Activated CD4-positive, alpha-beta T cell treated with anti-CD3 and anti-CD28 coated beads for 24 hours (primary cell): ENCODE measurements around the gene ACYP2.
A peak's percentile ranks its signal among the peaks of the same experiment; 100 is the strongest.
"Not testable (repeated sequence)": the region's sequence is repeated elsewhere in the genome, so short reads cannot be mapped to it uniquely, and the experiment has no call there.

Source experiments
- DNase-seq, 2 donors: peaks; one replicate each; pipeline ENCODE4 v3.0.0-alpha.2; 2020; ENCODE audit warnings: low read depth in 2 of 2

The ACYP2 gene

DNA sequence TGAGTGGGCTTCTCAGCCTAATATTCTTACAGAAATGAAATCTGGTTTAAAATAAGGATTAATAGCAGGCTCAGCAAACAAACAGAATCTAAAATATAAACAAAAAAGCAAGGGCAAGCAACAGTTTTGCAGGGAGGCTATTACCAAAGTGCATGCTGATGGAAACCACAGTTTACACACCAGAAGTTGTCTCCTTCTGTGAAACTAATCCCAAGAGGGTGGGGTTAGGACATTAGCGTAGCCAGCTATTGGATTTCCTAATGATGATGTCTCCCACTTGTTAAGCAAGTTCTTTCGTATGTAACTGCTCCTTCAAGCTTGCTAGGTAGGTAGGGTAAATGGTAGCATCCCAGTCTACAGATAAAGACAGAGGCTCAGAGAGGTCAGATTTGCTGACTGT is 205.6 kb downstream of the ACYP2 start:
- no peak for DNase-seq

DNA sequence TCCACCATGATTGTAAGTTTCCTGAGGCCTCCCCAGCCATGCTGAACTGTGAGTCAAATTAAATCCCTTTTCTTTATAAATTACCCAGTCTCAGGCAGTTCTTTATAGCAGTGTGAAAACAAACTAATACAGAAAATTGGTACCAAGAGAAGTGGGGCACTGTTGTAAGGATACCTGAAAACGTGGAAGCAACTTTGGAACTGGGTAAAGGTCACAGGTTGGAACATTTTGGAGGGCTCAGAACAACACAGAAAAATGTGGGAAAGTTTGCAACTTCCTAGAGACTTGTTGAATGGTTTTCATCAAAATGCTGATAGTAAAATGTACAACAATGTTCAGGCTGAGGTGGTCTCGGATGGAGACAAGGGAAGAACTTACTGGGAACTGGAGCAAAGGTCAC is 209.1 kb downstream of the ACYP2 start:
- DNase-seq: not testable (repeated sequence)

DNA sequence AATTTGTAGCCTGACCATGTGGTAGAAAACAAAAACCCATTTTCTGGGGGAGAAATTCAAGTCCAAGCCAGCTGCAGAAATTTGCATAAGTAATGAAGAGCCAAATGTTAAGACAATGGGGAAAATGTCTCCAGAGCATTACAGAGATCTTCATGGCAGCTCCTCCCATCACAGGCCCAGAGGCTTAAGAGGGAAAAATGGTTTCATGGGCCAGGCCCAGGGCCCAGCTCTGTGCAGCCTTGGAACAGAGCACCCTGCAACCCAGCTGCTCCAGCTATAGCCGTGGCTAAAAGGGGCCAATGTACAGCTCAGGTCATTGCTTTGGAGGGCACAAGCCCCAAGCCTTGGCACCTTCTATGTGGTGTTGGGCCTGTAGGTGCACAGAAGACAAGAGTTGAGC is 209.7 kb downstream of the ACYP2 start:
- no peak for DNase-seq

DNA sequence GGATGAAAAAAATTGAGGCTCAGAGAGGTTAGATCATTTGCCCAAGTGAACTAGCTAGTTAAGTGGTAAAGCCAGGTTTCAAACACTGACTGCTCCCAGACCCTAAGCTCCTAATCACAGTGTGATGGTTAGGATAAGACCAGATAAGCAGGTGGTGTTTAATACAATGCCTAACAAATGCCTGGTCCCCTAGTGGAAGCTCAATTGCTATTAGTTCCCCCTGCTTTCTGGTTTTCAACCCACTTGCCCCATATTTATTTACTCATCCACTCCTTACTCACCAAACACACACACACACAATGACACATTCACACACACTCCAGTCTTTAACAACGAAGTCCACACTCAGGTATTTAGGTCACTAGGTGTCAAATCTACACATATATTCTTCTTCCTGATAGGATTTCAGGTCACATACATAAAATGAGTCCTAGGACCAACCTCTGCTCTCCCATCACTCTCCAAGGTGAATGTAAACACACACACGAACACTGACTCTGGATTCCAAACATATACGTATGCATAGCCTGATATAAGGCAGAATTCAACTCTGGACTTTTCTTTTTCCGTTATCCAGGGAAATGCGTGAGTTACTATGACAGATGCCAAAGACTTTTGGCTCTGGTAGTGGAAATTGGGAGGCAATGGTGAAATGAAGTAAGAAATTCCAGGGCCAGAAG is 214.2 kb downstream of the ACYP2 start:
- no peak for DNase-seq

DNA sequence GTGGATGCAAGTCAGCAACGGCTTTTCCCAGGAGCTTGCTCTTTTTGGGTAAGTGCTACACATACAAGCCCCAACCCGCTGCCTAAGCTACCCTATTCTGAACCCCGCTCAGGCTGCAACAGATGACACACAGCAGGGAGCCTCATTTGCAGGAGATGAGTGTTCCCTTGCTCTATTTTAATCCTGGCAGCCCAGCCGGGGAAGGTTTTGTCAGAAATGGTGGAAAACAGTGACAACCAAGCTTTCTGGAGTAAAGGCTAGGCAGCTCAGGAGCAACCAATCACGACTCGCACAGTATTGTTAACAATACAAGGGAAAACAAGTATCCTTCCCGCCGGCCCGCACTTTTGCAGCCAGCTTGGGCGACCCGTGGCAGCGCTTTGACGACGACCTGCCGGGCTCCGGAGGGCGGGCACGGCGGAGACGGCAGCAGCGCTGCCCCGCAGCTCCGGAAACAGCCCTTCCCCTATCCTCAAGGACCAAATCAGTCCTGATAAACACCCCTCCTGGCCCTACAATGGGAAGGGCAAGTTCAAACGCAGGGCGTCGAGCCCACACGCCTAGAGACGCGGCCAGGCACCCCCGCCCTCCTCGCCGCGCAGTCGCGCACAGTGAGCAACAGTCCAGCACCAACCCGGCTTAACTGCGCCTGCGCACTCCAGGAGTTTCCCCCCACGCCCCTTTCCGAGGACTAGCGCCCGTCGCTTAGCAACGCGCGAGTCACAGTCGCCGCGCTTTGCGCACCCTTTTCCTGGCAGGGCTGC is 214.9 kb downstream of the ACYP2 start:
- DNase-seq: peak; percentile 80 to 84

DNA sequence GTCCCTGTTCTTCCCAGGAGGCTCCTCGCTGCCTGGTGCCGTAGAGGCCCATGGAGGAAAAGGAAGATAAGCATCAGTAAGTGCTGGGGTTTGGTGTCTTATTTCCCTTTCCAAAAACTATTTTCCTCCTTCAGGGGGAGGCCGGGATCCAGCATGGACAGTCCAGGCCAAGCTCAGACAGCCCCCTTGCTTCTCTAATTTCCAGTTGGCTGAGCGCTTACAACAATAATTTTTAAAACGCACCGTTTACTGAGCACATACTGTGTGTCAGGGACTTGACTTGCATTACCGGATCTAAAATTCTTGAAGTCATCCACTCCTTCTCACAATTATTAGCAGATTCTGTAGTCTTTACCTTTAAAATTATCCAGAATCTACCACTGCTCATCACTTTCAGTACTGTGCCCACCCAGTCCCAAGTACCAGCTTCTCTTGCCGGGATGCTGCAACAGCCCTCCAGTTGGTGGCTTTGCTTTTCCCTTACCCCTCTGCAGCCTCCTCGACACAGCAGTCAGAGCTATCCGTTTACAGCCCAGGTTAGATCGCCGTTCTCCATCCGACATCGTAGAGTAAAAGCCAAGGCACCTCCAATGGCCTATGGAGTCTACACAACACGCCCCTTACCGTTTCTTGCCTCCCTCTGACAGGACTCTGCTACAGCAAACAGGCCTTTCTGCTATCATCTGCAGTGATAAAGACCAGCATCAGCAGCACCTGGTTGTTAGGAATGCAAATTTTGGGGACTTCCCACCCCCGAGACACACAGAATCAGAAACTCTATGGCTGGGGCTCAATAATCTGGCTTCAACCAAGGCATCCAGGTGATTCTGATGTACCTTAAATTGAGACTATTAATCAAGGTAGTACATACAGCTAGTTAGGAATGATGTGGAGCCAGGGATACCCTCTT is 215.8 kb downstream of the ACYP2 start:
- no peak for DNase-seq

DNA sequence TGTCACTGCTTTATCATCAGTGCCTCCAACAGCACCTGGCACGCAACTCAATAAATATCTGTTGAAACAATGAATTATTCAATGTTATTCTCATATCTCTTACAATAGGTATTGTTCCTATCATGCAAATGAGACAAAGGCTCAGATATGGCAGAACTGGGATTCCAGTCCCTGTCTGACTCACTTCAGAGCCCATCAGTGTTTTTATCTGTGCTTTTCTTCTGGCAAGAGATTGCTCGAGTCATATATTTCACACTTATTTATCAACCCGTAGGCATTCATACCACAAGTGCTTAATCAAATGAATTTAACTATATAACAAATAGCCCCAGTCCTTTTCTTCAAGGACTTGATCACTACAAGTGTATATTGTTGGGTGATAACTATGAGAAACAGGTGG is 217.0 kb downstream of the ACYP2 start:
- no peak for DNase-seq

DNA sequence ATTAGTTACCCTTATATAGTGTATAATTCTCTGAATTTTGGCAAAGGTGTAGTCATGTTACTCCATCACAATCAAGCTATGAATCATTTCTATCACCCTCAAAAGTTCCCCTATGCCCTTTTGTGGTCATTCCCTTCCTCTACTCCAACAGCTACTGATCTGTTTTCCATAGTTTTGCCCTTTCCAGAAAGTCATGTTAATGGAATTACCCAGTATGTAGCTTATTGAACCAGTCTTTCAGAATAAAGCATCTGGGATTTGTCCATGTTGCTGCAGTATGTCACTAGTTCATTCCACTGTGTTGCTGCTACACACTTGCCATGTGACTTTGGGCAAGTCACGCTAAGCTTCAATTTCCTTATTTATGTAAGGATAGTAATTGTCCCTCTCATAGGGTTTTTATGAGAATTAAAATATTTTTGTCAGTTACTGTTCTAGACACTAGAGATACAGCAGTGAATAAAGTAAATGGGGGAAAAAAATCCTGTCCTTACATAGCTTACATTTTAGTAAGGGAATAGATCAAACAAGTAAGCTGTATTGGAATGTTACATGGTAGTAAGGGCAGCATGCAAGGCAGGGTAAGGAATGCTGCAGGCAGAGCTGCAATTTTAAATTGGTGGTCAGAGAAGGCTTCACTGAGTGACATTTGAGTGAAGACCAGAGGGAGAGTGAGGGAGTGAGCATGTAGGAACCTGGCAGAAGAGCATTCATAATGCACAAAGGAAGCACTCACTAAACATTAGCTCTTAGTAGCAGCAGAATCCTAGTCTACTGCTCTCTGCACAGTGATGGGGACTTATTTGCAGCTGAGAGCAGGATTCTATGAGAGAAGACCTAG is 220.9 kb downstream of the ACYP2 start:
- no peak for DNase-seq

DNA sequence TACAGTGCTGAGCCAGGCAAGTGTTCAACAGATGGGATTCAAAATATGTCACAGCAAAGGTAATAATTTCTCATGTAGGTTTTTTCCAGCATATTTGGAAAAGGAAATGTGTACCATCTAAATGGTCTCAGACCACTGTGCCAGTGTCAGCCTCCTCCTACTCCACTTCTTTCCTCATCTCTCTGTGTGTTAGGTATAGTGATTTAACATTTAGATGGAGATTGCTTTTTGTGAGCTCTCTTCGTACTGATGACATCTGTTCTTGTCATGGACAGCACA is 221.5 kb downstream of the ACYP2 start:
- no peak for DNase-seq

DNA sequence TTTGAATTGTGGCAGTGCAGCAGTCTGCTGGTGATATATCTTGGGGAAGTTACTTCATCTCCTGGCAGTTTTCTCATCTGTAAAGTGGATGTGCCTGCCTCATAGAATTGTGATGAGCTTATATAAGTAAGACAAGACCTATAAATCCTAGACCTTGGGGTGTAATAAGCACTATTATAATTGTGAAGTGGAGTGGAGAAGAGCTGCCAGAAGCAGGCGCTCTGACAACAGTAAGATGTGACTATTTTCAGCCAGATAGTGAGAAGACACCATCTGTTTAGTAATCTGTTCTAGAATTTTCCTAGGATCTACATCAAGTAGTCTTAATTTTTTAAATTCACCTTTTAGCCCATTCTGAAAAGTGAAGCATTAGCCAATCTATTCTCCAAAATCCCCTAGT is 226.2 kb downstream of the ACYP2 start:
- no peak for DNase-seq

DNA sequence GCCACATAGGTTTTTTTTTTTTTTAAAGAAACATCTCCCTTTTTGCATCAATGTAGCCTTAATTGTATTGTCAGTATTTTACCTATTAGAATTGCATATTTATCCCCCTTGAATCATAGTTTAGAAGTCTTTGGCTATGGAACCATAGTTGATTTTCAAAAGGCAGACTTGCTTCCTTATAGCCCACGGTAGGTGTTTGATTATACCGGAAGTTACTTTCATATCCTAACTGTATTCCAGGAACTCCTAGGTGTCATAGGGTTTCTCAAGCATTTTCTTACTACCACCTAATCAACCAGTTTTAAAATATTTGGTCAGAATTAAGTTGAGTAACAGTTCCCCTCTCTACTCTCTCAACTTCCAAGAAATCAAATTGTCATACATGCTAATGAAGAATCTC is 227.2 kb downstream of the ACYP2 start:
- DNase-seq: no peak

DNA sequence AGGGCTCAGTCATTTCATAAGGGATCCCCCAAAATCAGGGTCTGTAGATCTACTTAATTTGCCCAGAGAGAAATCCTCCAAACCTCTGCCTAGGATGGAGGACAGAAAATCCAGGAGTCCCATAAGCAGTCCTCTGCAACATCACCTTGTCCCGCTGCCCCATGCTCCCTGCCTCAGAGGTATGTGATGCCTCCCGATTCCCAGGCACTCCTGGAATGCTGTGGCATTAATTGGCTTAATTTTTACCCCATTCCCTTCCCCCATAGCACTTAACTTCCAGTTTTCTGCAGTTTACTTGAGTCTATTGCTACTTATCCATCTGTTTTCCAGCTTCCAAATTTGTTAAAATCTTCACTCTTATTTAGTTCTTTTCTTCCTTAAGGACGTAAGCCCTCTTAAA is 232.2 kb downstream of the ACYP2 start:
- no peak for DNase-seq

DNA sequence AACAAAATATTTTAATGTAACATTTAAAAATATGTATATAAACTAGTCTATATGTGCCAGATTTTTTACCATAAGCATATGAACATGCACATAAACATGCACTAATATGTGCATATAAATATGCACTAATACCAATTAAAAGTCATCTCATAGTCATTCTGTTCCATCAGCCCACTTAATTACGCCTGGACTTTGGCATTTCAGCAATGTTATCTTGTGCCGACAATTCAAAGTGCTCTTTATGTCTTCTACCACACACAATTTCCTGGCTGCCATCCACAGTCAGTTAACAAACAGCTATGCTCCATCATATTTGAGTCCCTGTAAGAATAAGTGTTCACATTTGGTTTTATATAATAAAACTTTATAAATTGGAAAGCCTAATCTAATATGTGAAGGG is 233.2 kb downstream of the ACYP2 start:
- DNase-seq: no peak

DNA sequence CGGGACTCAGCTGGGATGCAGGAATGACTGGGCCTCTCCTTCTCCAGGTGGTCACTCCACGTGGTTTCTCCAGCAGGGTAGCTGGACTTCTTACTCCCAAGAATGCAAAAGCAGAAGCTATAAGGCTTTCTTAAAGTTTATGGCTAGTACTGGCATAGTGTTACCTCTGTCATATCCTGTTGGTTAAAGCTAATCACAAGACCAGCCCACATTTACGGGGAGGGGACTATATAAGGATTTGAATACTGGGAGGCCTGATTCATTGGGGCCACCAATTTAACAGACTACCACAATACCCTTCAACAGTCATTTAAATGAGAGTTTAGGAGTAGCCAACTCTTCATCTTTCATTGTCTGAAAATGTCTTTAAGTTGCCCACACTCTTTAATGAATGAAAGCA is 235.0 kb downstream of the ACYP2 start:
- DNase-seq: no peak

DNA sequence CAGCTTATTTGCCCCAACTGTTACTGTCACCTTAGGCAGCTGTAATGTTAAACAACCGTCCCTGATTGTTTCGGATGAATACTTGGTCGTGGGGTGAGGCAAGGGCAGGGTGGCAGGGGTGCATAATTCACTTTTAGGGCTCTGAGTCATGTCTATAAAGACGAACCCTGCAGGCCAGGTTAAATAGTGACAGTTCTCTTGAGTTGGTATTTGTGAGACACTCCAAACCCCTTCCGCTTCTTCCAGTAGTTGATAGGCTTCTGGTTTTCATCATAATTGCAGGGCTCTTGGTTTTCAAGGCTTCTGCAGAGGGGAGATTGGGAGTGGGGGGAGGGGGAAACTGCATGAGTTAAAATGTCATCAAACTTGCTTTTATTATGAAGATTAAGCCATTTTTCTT is 237.8 kb downstream of the ACYP2 start:
- no peak for DNase-seq
